Measurements from ENCODE around the gene ARHGAP9.

ARHGAP9 gene

DNA sequence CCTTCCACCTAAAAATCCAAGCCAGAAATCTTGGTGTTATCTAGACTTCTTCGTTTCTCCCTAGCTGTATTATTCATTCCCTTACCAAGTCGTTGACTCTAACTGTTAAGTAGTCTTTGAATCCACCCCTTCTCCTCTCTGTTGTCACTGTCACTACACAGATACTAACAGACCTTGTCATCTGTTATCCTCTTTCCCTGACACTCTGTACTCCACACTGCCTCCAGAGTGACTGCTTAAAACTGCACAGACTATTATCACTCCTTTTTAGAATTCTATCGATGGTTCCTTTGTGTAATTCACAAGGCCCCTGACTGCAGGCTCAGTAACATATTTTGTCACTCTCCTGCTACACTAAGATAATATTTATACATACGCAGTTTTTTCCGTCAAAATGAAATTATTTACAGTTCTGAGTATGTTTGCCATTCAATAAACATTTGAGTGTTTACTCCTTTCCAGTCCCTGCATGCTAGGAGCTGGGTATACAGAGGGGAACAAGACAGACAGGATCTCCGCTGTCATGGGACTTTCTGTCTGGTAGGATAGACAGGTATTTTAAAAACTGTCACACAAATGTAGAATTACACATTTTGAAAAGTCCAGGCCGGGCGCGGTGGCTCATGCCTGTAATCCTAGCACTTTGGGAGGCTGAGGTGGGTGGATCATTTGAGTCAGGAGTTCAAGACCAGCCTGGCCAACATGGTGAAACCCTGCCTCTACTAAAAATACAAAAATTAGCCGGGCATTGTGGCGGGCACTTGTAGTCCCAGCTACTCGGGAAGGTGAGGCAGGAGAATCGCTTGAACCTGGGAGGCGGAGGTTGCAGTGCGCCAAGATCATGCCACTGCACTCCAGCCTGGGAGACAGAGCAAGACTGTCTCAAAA, 12.0 kb upstream of the ARHGAP9 start:
- DNase-seq, result no peak

DNA sequence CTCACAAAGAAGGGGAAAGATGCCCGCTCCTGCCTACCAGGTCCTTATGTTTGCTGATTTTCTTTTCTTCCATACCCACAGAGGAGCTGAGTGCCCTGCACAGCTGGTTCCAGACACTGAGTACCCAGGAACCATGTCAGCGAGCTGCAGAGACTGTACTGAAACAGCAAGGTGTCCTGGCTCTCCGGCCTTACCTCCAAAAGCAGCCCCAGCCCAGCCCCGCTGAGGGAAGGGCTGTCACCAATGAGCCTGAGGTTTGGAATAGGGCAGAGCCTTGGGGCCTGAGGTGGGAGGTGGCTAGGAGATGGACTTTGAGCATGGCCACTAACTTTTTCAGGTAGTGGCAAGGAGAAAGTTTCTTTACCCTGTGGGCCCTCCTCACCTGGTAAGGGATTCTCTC, 10.5 kb upstream of the ARHGAP9 start:
- DNase-seq, result no peak

DNA sequence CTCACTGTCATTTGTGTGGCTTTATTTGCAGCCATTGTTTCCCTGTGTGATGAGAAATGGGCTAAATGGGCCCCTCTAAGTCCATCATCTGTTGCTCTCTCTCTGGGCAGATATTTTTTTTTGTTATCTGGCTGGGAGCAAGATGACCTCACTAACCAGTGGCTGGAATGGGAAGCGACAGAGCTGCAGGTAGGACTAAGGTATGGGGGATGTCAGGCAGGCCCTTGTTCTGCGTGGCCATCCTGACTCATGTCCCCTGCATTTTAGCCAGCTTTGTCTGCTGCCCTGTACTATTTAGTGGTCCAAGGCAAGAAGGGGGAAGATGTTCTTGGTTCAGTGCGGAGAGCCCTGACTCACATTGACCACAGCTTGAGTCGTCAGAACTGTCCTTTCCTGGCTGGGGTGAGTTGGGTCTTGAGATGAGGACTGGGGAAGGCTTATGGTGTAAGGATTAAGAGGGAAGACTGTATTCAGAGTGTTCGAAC, 9.5 kb upstream of the ARHGAP9 start:
- no peak for DNase-seq

DNA sequence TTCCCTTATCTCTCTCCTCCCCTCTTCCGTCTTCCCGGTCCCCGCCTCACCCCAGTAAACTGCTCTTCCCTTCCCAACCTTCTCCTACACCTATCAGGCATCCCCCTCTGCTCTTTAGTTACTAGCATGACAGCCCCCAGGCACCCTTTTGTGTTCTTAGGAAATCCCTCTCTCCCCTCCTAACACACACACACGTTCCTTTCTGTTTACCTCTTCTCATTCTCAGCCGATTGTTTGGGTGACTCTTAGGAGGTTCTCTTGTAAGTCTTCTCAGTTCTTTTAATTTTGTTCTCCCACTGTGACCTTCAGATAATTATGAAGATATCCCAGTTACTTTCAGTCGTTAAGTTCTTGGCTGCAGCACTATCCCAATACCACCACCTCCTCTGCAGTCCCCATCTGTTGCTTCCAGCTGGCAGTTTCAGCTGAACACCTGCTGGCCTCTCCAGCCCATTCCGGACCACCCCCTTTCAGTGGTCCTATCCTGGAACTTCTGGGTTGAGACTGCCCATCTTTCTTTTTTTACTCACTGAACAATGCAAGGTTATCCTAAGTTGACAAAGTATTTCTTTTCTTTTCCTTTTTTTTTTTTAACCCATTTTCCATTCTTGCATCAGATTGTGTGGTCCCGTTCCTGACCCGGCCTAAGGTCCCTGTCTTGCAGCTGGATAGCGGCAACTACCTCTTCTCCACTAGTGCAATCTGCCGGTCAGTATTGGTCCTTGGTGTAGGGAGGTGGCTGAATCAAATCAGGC, 8.9 kb upstream of the ARHGAP9 start:
- DNase-seq, result no peak

DNA sequence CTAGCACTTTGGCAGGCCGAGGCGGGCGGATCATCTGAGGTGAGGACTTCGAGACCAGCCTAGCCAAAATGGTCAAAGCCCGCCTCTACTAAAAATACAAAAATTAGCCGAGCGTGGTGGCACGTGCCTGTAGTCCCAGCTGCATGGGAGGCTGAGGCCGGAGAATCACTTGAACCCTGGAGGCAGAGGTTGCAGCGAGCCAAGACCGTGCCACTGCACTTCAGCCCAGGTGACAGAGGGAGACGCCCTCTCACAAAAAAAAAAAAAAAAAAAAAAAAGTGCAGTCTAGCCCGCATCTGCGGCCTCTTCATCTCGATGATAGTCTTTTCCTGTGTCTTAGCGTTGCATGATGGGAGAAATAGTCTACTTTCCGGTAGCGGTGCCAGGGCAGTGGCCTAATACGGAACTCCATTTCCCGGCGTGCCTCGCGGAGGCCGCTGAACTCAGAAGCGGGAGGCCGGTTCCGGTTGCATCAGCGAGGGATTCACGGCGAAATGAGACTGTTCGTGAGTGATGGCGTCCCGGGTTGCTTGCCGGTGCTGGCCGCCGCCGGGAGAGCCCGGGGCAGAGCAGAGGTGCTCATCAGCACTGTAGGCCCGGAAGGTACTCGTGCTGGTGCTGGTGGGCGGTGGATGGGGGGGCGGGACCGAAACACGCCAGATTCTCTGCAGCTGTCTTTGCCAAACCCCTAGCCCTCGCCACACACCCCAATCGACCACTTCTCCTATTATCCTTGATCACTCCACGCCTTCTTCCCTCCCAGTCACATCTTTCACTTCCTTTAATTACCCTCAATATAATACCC, 8.1 kb upstream of the ARHGAP9 start, which contains the start of gene MARS1:
MARS1 (plus strand) TSS at position 472 of the 805 bp plus-strand sequence; CDS start at position 495, 23 bp downstream.
- peak; percentile 89 to 90 for DNase-seq

DNA sequence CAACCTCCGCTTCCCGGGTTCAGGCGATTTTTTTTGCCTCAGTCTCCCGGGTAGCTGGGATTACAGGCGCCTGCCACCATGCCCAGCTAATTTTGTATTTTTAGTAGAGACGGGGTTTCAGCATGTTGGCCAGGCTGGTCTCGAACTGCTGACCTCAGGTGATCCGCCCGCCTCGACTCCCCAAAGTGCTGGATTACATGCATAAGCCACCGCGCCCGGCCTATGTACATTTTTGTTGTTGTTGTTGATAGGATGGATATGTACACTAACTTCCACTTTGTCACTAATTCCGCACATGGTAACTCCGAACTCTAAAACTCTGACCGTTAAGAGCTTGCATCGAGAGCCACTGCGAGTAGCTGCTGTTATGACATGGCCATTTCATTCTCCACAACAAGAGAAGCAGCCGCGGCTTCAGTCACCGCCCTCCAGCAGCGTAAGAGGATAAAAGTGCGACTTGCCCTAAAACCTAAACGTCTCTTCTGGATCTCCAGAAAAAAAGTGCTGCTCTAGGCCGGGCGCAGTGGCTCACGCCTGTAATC, 7.5 kb upstream of the ARHGAP9 start:
- no peak for DNase-seq

DNA sequence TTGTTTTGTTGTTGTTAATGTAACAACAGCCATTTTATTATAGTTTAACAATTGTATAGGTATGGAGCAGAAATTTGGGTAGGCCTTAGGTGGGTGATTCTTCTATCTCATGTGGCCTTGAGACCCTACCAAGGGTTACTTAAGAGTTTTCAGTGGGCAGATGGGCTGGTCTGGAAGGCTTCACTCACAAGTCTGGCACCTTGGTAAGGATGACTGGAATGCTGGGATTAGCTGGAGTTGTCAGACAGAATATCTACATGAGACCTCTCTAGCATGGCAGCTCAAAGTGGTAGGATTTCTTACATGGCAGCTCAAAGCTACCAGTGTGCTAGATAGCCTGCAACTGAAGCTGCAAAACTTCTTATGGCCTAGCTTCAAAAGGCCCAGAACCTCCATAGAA, 6.0 kb upstream of the ARHGAP9 start:
- no peak for DNase-seq

DNA sequence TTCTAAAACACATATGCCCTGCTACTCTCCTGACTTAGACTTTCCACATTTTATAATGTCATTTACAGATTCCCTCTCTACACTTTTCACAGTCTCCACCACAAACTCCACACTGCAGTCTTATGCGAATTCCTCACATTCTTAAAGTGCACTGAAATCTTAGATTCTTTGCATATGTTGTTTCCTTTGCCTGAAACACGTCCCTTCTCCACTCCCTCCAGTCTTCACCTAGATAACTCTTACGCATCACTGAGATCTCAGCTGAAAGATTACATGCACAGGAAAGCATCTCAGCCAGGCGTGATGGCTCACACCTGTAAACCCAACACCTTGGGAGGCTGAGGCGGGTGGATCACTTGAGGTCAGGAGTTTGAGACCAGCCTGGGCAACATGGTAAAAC, 3.8 kb upstream of the ARHGAP9 start:
- DNase-seq, result no peak

DNA sequence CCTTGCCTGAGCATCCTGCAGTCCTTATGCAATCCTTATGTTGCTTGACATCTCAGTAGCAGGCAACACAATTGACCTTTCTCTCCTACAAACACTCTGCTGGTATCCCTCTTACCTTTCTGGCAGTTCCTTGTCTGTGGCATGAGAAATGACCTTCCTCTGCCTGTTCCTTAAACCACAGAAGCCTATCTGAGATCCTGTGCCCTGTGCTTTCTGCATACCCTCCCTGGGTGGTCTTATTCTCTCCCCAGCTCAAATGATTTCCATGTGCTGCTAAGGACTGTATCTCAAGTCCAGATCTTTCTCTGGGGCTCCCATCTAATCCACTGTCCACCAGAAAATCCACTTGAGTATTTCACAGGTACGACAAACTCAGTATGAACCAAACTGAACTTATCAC, 2.0 kb upstream of the ARHGAP9 start:
- DNase-seq, result no peak

DNA sequence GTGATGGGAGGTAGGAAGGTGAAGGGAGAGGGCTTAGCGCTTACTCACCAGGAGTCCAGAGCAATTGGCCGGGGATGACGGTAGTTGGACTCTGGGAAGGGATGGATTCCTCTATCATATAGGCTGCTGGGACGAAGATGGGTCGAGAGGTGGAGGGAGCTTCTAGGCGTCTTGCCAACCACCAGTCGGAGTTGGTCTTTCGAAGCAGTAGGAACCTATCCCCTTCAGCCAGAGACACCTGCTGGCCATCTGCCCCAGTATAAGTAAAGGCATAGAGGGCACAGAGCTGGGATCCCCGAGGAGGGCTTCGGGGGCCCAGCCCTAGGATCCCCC, 657 bp downstream of the ARHGAP9 start:
- no peak for DNase-seq

DNA sequence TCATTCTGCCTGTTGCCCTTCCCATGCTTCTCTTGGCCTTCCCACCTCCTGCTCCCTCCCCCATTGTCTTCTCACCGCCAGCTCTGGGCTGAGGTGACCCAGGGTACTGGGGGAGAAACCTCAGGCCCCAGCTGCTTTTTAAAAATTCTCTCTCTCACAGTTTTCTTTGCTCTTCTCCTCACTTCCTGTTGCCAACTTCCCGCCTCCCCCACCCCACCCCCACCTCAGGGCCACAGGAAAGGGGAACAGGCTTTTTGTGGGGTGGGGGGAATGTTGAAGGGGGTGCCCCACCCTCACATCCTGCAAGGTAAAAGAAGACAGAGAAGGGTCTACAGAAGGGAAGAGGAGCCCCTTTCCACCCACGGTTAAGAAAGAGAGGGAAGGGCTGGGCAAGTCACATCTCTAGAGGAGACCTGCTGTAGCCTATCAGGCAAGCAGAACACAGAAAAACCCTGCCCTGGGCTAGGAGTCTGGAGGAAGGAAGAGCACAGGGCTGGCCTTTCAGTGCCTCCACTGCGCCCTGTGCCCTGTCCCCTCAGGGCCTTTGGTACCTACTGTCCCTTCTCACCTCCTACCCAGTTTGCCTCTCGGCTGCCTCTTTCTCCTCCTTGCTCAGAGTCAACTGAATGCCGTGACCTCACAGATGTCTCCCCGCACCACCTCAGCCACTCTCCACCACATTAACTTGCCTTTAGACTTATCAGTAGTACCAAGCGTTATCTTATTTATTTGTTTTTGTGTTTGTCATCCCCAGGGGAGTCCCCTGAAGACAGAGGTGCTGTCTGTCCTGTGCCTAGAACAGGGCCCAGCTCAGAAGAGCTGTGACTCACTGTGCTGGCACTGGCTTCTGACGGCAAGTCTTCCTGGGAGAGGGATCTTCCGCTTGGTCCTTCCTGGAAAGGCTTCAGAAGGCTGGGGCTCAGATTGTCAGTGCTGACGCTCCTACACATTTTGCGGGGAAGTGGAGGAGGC, 1.7 kb downstream of the ARHGAP9 start:
- peak in 1 of 2 experiments; percentile 58 for DNase-seq

DNA sequence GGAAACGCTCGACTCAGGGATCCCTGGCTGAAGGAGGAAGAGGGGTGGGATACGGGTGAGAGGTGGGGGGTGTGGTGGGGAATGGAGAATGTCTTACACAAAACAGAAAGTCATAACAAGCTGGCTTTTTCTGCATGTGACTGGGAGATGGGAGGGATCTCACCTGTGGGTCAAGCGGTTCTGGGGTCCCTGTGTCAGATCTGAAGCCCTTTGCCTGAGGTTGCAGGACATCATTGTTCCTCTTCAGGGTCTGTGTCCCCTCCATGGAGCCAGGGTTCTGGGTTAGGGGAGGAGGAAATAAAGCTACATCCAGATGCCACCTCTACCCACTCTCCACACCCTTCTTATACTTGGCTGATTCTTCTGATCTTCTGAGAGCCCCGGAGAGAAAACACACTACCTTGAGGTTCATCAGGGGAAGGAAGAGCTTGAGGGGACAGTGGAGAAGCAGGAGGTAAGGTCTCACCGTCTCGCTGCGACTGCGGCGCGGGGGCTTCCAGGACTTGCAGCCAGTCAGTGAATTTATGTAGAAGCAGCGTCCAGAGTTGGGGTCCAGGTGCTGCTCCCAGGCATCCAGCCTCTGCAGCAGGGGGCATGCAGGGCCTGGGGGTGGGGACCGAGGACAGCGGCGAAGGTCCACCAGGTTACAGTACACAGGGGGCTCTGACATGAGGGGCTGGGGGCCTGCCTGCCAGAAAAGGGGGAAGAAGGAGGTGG, 2.5 kb downstream of the ARHGAP9 start:
- DNase-seq, result no peak

DNA sequence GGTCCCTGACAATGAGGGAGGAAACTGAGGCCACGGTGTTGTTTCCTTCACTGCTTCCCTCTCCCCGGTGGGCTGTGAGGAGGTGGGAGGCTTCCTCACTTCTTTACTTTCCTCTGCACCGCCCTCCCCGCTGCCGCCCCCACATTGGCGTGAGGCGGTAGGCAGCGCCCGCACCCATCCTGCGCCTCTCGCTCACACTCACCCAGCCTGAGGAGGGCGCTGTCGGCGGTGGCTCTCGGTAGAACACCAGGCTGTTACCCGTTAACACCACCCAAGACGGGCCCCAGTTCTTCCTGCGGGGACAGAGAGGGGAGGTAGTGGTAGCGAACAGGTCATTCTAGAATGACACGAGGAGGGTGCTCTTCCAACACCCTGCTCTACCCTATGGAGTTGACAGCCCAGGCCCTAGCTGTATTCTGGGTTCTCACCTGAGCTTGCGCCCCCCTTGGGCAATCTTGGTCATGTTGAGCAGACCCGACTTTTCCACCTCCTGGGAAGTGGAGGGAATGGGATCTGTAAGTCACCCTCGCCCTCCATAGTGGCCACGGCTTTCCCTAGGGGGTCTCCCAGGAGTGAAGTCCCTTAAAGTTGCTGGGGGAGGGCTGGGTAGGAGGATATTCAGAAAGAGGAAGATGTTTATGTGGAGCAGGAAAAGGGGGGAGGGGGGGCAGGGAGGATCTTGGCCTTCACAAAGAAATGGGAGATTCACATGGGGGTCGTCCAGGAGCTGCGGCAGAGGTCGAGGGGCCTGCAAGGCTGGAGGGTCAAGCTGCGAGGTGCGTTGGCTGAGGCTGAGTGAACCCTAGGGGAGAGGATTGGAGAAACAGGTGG, 3.3 kb downstream of the ARHGAP9 start:
- peak; percentile 59 to 66 for DNase-seq

DNA sequence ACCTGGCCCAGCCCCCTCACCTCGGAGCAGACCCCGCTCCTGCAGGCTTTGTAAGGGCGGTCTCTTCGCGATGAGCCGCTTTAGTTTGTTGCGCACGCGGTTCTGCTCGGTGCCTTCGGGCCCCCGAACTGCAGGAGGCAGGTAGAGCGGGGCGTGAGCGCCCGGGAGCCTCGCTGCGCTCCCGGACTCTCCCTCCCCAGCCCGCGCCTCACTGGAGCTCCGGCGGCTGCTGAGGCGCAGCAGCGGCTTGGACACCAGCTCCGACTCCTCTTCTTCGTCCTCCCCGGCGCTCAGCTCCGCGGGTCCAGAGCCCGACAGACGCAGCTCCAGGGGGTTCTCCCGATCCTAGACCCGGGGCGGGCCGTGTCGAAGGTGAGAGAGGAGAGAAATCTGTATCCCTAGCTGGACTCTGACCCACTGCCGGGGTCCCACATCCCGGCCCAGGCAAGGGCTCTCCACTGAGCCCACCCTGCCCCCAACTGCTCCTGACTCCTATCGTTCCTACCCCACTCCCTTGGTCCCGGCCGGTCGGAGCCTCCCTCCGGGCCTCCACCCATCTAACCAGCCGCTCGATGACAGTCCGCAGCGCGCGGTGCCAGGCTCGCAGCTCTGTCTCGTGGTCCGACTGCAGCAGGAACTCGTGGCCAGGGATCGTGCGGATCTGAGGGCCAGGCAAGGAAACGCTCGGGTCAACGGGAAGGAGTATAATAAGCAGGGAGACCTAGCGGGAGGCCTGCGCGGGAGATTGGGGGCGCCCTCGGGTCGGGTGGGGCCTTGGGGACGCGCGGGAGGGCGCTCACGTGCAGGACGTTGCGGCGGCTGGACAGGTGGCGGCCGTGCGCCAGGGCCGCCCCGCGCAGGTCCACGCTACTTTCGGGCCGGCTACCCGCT, 4.2 kb downstream of the ARHGAP9 start:
- DNase-seq, result no peak

DNA sequence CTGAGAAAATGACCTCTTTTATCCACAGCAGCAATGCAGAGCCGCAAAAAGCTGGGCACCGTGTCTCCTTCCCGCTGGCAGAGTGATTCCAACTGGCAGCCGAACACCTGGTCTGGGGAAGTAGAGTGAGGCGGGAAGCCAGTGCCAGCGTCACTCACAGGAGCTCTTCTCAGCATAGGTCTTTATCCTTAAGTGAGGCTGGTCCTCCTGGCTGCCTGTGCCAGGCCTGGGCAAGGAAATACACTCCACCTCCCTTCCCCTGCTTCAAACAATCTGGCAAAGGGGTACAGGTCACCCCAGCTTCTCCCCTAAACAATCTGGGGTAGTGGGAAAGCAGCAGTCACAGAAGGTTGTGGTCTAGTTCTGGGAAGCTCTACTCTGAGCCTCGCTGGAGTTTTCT, 4.8 kb downstream of the ARHGAP9 start:
- no peak for DNase-seq

DNA sequence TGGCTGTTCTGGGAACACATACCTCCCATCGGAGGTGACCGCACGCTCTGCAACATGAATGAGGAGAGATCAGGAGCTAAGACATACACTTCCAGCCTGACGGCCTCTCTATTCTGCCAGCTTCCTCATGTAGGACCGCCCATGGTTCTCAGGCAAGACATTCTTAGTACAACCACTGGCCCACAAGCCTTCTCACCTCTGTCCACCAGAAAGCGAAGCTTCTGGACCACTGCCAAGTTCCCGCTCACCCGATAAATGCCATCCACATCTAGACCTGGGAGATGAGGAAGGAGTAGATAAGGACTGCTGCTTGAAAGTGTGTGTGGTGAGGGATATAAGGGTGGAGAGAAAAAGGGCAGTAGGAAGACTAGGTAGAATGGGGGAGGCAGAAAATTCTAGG, 5.2 kb downstream of the ARHGAP9 start:
- DNase-seq, result no peak

DNA sequence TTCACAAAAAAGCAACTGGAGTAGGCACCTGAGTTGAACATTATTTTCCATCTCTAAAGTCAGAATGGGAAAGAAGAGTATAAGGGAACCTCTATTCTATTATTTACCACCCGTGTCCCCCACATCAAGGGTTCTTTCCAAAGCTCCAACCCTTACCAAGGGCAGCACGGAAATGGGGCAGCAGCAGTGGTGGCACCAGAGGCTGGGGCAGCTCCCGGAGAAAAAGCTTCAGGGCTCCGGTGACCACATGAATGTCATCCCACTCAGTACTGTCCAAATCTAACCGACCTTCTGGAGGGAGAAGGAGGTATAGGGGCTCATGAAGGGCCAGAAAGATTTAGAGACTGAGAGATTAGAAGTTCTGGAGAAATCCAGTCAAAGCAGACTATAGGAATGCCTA, 5.8 kb downstream of the ARHGAP9 start:
- DNase-seq, result no peak

DNA sequence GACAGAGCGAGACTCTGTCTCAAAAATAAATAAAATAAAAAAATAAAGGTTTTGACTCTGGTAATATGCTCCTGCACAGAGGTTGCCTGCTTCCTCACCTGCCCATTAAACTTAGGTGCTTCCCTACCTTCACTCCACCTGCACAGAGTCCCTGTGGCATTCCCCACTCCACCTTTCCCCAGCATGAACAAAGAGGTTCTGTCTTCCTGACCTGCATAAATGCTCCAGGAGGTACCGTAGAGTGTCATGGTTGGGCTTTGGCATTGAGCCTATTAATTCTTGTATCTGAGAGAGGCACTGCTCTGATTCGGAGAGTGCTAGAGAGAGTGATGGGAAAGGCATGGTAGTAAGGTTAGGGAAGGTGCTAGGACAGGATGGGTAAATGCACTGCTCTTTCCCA, 6.3 kb downstream of the ARHGAP9 start:
- DNase-seq, result no peak

DNA sequence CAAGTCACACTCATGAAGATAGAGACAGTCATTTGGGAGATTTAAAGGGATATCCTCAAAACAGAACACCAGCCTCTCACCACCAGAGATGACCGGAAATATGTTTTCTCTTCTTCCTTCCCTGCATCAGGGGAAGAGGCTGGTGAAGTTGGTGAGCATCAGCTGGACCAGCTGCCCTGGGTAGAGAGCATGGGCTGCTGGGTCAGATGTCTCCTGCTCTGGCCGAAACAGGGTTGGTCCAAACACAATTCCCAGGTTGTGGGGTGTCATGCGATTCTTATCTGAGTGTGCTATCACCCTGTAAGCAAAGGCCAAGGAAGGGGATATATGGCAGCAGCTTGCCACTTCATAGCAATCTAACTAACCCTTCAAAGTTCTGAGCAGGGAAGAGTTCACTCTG, 7.3 kb downstream of the ARHGAP9 start:
- DNase-seq, result no peak

Measured in activated CD4-positive, alpha-beta T cell treated with anti-CD3 and anti-CD28 coated beads, Interleukin-2, amount 50 U/mL, for 4 hours (primary cell).